Osteoblast (primary cell): ENCODE measurements around the gene TAS2R46. TPM values are rescaled to one million over a fixed set of nuclear protein-coding genes. Genes with fewer than 3 reads are reported as not detected.

Source experiments
- DNase-seq: peaks from one replicate; pipeline ENCODE4 v3.0.0; 2011; ENCODE audit warnings: low spot score, mixed read lengths; ENCODE audit not compliant: insufficient read length; ENCODE audit errors: missing footprints
- H2AFZ ChIP-seq: 2 replicates; pipeline ENCODE4 v1.6.0; 2011; ENCODE audit warnings: mild to moderate bottlenecking, low read length
- H3K27ac ChIP-seq: 2 replicates; pipeline ENCODE4 v1.5.1; 2011; ENCODE audit warnings: mild to moderate bottlenecking, low read depth, low read length, moderate library complexity
- H3K27me3 ChIP-seq: 2 replicates; pipeline ENCODE4 v1.6.0; 2012; ENCODE audit warnings: mild to moderate bottlenecking, control low read depth, inconsistent platforms, low read length, moderate library complexity; ENCODE audit not compliant: insufficient read depth
- H3K36me3 ChIP-seq: 2 replicates; pipeline ENCODE4 v1.5.1; 2011; ENCODE audit warnings: mild to moderate bottlenecking, low read length, control low read depth, moderate library complexity; ENCODE audit not compliant: insufficient read depth
- H3K4me1 ChIP-seq: 2 replicates; pipeline ENCODE4 v1.5.1; 2011; ENCODE audit warnings: mild to moderate bottlenecking, low read length, control low read depth, moderate library complexity; ENCODE audit not compliant: insufficient read depth
- H3K4me2 ChIP-seq: 2 replicates; pipeline ENCODE4 v1.6.0; 2011; ENCODE audit warnings: mild to moderate bottlenecking, low read length; ENCODE audit not compliant: insufficient read depth
- H3K4me3 ChIP-seq: fragments of 200-600 bp; sonication (generic); 3 replicates; pipeline ENCODE4 v1.5.1; 2012; ENCODE audit warnings: mild to moderate bottlenecking, low read length, inconsistent platforms; ENCODE audit not compliant: insufficient read depth
- H3K79me2 ChIP-seq: 2 replicates; pipeline ENCODE4 v1.6.0; 2012; ENCODE audit warnings: mild to moderate bottlenecking, low read length, control low read depth, inconsistent platforms; ENCODE audit not compliant: insufficient read depth
- H3K9me3 ChIP-seq: 2 replicates; pipeline ENCODE4 v1.5.1; 2011; ENCODE audit warnings: low read depth, low read length, control low read depth
- H4K20me1 ChIP-seq: 2 replicates; pipeline ENCODE4 v1.6.0; 2012; ENCODE audit warnings: mild to moderate bottlenecking, low read length, control low read depth; ENCODE audit not compliant: insufficient read depth
- total RNA-seq: library from RNA; depleted of rRNA; stranded (reverse); fragments of >200 nt; gene quantifications from 2 replicates; pipeline ENCODE4 v1.2.3, GENCODE V29; 2012
- TF ChIP-seq, protein P1 (sequence below): IDR thresholded peaks from 2 replicates; pipeline ENCODE4 v1.5.1; 2011; ENCODE audit warnings: mild to moderate bottlenecking, low read depth, low read length, moderate library complexity; ENCODE audit errors: extremely low read depth

Gene TAS2R46
- total RNA-seq, 1 donor: 5.4 TPM

DNA sequence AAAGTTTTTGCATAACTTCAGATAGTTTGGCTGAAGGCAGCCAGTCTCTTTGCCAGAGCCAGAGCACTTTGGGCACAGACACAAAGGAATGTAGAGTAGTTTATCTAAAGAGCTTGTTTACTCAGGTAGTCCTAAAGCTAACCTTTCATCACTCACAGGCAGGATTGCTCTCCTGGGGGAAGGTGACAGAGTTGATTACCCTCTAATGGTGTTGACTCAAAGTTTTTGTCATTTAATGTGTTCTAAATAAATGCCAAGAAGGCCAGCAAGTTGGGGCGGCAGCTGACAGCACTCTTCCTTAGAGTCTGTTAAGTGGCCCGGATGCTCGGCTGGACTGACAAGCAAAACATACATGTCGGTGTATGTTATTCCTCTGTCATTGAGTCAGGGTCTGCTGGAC is 9.3 kb upstream of the TAS2R46 start:
- H3K79me2 ChIP-seq: peaks cover 2% of the 10 kb centered on the region
- no peaks in the 10 kb centered on the region for H3K36me3 ChIP-seq
- no peak overlapping the region for H3K27ac ChIP-seq
- H3K4me2 ChIP-seq: no peak overlapping the region
- no peaks in the 10 kb centered on the region for H3K27me3 ChIP-seq
- H2AFZ ChIP-seq: no peak overlapping the region
- H3K4me3 ChIP-seq: no peak overlapping the region
- no peaks in the 10 kb centered on the region for H4K20me1 ChIP-seq
- no peak for DNase-seq
- TF ChIP-seq, protein P1, sequence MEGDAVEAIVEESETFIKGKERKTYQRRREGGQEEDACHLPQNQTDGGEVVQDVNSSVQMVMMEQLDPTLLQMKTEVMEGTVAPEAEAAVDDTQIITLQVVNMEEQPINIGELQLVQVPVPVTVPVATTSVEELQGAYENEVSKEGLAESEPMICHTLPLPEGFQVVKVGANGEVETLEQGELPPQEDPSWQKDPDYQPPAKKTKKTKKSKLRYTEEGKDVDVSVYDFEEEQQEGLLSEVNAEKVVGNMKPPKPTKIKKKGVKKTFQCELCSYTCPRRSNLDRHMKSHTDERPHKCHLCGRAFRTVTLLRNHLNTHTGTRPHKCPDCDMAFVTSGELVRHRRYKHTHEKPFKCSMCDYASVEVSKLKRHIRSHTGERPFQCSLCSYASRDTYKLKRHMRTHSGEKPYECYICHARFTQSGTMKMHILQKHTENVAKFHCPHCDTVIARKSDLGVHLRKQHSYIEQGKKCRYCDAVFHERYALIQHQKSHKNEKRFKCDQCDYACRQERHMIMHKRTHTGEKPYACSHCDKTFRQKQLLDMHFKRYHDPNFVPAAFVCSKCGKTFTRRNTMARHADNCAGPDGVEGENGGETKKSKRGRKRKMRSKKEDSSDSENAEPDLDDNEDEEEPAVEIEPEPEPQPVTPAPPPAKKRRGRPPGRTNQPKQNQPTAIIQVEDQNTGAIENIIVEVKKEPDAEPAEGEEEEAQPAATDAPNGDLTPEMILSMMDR: no peak
- no peaks in the 10 kb centered on the region for H3K4me1 ChIP-seq
- H3K9me3 ChIP-seq: no peaks in the 10 kb centered on the region

DNA sequence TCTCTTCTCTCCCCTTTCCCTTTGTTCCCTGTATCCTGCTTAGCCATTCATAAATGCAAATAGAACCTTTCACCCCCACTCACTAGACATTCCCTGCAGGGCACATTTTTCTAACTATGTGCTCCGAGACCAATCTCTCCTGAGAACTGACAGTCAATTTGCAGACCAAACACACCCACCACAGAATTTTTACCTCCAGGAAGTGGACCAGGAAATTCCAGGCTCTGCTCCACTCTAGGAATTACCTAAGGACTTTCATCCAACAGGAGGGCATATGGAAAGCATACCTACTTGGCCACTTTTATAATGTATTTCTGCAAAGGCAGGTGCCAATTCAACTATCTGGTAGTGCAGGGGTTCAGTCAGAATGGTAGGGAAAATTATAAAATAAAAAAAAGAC is 8.9 kb upstream of the TAS2R46 start:
- Histone ChIP-seq H3K27me3 (no peaks in the 10 kb centered on the region), H3K4me1 (no peaks in the 10 kb centered on the region), H2AFZ (no peak overlapping the region), H3K27ac (no peak overlapping the region), H3K9me3 (no peaks in the 10 kb centered on the region), H3K4me3 (no peak overlapping the region), H4K20me1 (no peaks in the 10 kb centered on the region), H3K36me3 (no peaks in the 10 kb centered on the region), H3K4me2 (no peak overlapping the region), H3K79me2 (peaks cover 2% of the 10 kb centered on the region)
- no peak for DNase-seq
- TF ChIP-seq, protein P1: no peak

DNA sequence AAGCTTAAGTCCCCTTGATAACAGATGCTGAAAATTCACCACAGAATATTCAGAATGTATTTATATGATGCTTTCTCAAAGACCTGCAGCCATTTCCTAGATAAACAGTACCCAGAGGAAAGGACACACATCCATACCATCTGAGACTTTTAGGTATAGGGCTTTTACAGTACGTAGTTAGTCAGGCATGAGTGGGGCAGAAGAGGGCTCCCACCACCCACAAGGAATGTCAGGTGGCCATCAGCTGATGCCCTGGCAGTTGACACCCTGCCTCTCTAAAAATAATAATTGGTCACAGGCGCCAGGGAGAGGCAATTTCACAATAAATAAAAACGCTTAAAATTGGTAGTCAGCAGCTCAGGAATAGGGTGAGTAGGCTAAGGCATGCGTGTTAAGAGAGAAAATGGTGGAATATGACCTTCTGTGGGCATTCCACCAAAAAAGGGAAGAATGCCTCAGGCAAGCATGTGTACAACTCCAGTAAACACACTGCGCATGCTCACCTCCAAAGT is 7.8 kb upstream of the TAS2R46 start:
- no peak overlapping the region for H3K4me2 ChIP-seq
- no peaks in the 10 kb centered on the region for H3K27me3 ChIP-seq
- peaks cover 2% of the 10 kb centered on the region for H3K79me2 ChIP-seq
- H3K36me3 ChIP-seq: no peaks in the 10 kb centered on the region
- H3K27ac ChIP-seq: no peak overlapping the region
- no peaks in the 10 kb centered on the region for H3K4me1 ChIP-seq
- H3K4me3 ChIP-seq: no peak overlapping the region
- no peaks in the 10 kb centered on the region for H4K20me1 ChIP-seq
- H3K9me3 ChIP-seq: no peaks in the 10 kb centered on the region
- TF ChIP-seq, protein P1: no peak
- no peak for DNase-seq
- no peak overlapping the region for H2AFZ ChIP-seq

DNA sequence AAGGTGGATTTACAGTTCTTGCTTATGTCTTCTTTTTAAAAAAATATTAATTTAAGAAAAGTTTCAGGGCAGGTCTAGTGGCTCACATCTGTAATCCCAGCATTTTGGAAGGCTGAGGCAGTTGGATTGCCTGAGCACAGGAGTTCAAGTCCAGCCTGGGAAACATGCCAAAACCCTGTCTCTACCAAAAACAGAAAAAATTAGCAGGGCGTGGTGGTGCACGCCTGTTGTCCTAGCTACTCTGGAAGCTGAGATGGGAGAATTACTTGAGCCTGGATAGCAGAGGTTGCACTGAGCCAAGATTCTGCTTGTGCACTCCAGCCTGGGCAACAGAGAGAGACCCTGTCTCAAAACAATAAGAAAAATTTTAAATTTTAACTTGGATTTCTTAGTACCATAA is 5.4 kb upstream of the TAS2R46 start:
- Histone ChIP-seq H3K4me2 (no peak overlapping the region), H3K4me3 (no peak overlapping the region), H3K9me3 (no peaks in the 10 kb centered on the region), H2AFZ (no peak overlapping the region), H3K79me2 (no peaks in the 10 kb centered on the region), H3K27me3 (no peaks in the 10 kb centered on the region), H3K4me1 (no peaks in the 10 kb centered on the region), H3K27ac (no peak overlapping the region), H4K20me1 (no peaks in the 10 kb centered on the region), H3K36me3 (no peaks in the 10 kb centered on the region)
- TF ChIP-seq, protein P1: no peak
- no peak for DNase-seq
